ENCODE measurements around the gene BTF3. TPM values are rescaled to one million over a fixed set of nuclear protein-coding genes. Genes with fewer than 3 reads are reported as not detected.
"Not testable (repeated sequence)": the region's sequence is repeated elsewhere in the genome, so short reads cannot be mapped to it uniquely, and the experiment has no call there.

Gene BTF3
- total RNA-seq, 1 donor from 2014 or later: 384 TPM

- Mint-ChIP-seq H3K27ac (ENCODE audit: unreplicated experiment) (no peak overlapping the region), H3K4me3 (ENCODE audit: unreplicated experiment) (no peak overlapping the region), H3K27me3 (ENCODE audit: low read depth) (peaks cover 3% of the 10 kb centered on the region), H3K36me3 (ENCODE audit: low read depth) (no peaks in the 10 kb centered on the region), H3K4me1 (ENCODE audit: low read depth) (no peaks in the 10 kb centered on the region), H3K9me3 (ENCODE audit: low read depth) (no peaks in the 10 kb centered on the region)
- TF ChIP-seq CTCF (IDR thresholded peaks at IDR 0.05): no peak
- DNase-seq (ENCODE audit: low spot score): no peak
These were observed 11.9 kb upstream of the BTF3 start for GRCh38 chr5:73486119-73486899.

- H3K36me3 Mint-ChIP-seq (ENCODE audit: low read depth); DNase-seq (ENCODE audit: low spot score); H3K9me3 Mint-ChIP-seq (ENCODE audit: low read depth); H3K4me3 Mint-ChIP-seq (ENCODE audit: unreplicated experiment); H3K27ac Mint-ChIP-seq (ENCODE audit: unreplicated experiment); H3K4me1 Mint-ChIP-seq (ENCODE audit: low read depth); H3K27me3 Mint-ChIP-seq (ENCODE audit: low read depth): not testable (repeated sequence)
These were observed 11.0 kb upstream of the BTF3 start for GRCh38 chr5:73487257-73487656.

- no peaks in the 10 kb centered on the region for H3K4me1 Mint-ChIP-seq (ENCODE audit: low read depth)
- H3K27me3 Mint-ChIP-seq (ENCODE audit: low read depth): peaks cover 3% of the 10 kb centered on the region
- no peak for TF ChIP-seq CTCF (IDR thresholded peaks at IDR 0.05)
- H3K4me3 Mint-ChIP-seq (ENCODE audit: unreplicated experiment): no peak overlapping the region
- H3K9me3 Mint-ChIP-seq (ENCODE audit: low read depth): no peaks in the 10 kb centered on the region
- H3K27ac Mint-ChIP-seq (ENCODE audit: unreplicated experiment): no peak overlapping the region
- no peak for DNase-seq (ENCODE audit: low spot score)
- no peaks in the 10 kb centered on the region for H3K36me3 Mint-ChIP-seq (ENCODE audit: low read depth)
These were observed 10.4 kb upstream of the BTF3 start for GRCh38 chr5:73487815-73488214.

GRCh38 chr5:73488806-73489205 lies 9.4 kb upstream of the BTF3 start:
- no peak for DNase-seq (ENCODE audit: low spot score)
- Mint-ChIP-seq H3K4me3 (ENCODE audit: unreplicated experiment) (no peak overlapping the region), H3K4me1 (ENCODE audit: low read depth) (no peaks in the 10 kb centered on the region), H3K36me3 (ENCODE audit: low read depth) (no peaks in the 10 kb centered on the region), H3K27me3 (ENCODE audit: low read depth) (peaks cover 3% of the 10 kb centered on the region), H3K9me3 (ENCODE audit: low read depth) (no peaks in the 10 kb centered on the region), H3K27ac (ENCODE audit: unreplicated experiment) (no peak overlapping the region)
- TF ChIP-seq CTCF (IDR thresholded peaks at IDR 0.05): no peak

- TF ChIP-seq CTCF (IDR thresholded peaks at IDR 0.05): no peak
- no peak for DNase-seq (ENCODE audit: low spot score)
- no peaks in the 10 kb centered on the region for H3K36me3 Mint-ChIP-seq (ENCODE audit: low read depth)
- no peaks in the 10 kb centered on the region for H3K9me3 Mint-ChIP-seq (ENCODE audit: low read depth)
- no peak overlapping the region for H3K27ac Mint-ChIP-seq (ENCODE audit: unreplicated experiment)
- peaks cover 10% of the 10 kb centered on the region for H3K4me1 Mint-ChIP-seq (ENCODE audit: low read depth)
- no peak overlapping the region for H3K4me3 Mint-ChIP-seq (ENCODE audit: unreplicated experiment)
- H3K27me3 Mint-ChIP-seq (ENCODE audit: low read depth): peaks cover 3% of the 10 kb centered on the region
These were observed 8.2 kb upstream of the BTF3 start for GRCh38 chr5:73490088-73490487.

- H3K9me3 Mint-ChIP-seq (ENCODE audit: low read depth): no peaks in the 10 kb centered on the region
- H3K27me3 Mint-ChIP-seq (ENCODE audit: low read depth): peaks cover 3% of the 10 kb centered on the region
These were observed 7.1 kb upstream of the BTF3 start for GRCh38 chr5:73491155-73491554.

More at GRCh38 chr5:73491155-73491554, 7.1 kb upstream of the BTF3 start:
- Mint-ChIP-seq H3K4me1 (ENCODE audit: low read depth) (peaks cover 14% of the 10 kb centered on the region), H3K4me3 (ENCODE audit: unreplicated experiment) (no peak overlapping the region), H3K27ac (ENCODE audit: unreplicated experiment) (no peak overlapping the region), H3K36me3 (ENCODE audit: low read depth) (no peaks in the 10 kb centered on the region)
- DNase-seq (ENCODE audit: low spot score): no peak
- TF ChIP-seq CTCF (IDR thresholded peaks at IDR 0.05): no peak
